GM11168 (cell line): Measurements from ENCODE around the gene ZNF492.
"Not testable (repeated sequence)": the region's sequence is repeated elsewhere in the genome, so short reads cannot be mapped to it uniquely, and the experiment has no call there.

Experiments
- in situ Hi-C: fragments of 300-500 bp; cut with MboI; formaldehyde crosslinking; loops from one replicate; pipeline ENCODE4 v1.12.0; 2022; ENCODE audit warnings: low sequenced_read_pairs; ENCODE audit not compliant: unreplicated experiment

ZNF492 gene

GRCh38 chr19:22633706-22634449 is at the start of gene ZNF492:
ZNF492 (plus strand) TSS chr19:22634324; CDS start chr19:22653400, 19,076 bp downstream.
- in situ Hi-C loops = not testable (repeated sequence)

DNA sequence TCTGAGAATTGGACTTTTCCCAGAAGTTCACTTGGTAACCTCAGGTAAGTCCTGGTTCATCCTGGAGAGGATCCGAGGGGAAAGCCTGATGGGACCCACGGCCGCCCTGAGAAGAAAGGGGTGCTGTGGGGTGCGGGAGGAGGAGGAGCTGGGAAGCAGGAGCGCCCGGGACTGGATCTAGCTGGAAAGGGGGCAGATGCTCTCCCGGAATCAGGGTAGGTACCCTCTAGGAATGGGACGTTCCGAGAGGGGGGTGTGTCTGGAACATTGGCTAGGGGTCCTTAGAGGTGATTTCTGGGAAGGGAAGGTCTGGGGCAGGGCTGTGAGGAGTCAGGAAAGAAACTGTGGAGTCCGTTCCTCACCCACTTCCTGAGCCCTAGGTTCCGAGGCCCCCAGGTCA is 38.7 kb upstream of the ZNF492 start:
- in situ Hi-C loops = no loop called here

GRCh38 chr19:22595918-22596341 is 38.2 kb upstream of the ZNF492 start:
- in situ Hi-C loops = no loop called here

GRCh38 chr19:22600690-22601648 is 33.2 kb upstream of the ZNF492 start:
- in situ Hi-C loops = no loop called here

- in situ Hi-C loops = no loop called here
Measured at GRCh38 chr19:22601906-22602630, 32.1 kb upstream of the ZNF492 start.

GRCh38 chr19:22602631-22603272 is 31.4 kb upstream of the ZNF492 start:
- in situ Hi-C loops = no loop called here

DNA sequence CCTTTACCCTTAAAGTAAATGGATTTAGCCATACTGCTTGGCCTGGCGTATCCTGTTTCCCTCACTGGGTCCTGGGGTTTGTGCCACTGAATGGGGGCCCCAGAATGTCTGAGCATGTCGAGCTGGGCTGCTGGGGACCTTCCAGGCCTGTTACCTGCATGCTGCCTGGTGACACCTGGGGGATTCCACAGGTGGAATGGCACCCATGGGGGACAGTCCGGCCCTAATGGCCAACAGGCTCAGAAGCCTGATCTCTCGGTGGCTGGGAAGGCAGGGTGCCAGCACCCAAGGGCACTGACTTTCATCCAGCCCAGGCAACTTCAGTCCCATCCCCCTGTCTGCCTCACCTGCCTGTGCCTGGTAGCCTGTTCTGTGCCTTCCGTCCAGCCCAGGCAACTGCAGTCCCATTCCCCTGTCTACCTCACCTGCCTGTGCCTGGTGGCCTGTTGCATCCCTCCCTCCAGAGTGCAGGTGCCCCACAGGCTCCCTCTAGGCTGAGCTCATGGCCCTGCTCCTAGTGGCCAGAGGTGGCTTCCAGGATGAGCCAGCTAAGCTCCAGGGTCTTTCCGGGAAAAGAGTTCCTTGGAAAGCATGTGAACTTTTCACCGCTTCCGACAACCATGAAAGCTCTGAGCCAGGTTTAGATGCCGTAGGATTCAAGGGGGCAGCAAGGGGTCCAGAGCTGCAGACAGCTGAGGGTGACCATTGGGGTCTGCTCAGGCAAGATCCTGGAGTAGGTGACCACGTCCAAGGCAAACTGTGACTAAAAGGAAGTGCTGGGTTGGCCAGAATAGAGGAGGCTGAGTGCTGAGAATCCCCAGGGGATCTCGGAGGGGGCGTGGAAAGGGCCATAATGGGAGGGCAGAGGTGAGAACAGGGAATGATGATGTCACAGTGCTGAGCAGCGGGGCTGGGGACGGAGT is 30.3 kb upstream of the ZNF492 start:
- in situ Hi-C loops = no loop called here

GRCh38 chr19:22604571-22605274 is 29.4 kb upstream of the ZNF492 start:
- in situ Hi-C loops = no loop called here

DNA sequence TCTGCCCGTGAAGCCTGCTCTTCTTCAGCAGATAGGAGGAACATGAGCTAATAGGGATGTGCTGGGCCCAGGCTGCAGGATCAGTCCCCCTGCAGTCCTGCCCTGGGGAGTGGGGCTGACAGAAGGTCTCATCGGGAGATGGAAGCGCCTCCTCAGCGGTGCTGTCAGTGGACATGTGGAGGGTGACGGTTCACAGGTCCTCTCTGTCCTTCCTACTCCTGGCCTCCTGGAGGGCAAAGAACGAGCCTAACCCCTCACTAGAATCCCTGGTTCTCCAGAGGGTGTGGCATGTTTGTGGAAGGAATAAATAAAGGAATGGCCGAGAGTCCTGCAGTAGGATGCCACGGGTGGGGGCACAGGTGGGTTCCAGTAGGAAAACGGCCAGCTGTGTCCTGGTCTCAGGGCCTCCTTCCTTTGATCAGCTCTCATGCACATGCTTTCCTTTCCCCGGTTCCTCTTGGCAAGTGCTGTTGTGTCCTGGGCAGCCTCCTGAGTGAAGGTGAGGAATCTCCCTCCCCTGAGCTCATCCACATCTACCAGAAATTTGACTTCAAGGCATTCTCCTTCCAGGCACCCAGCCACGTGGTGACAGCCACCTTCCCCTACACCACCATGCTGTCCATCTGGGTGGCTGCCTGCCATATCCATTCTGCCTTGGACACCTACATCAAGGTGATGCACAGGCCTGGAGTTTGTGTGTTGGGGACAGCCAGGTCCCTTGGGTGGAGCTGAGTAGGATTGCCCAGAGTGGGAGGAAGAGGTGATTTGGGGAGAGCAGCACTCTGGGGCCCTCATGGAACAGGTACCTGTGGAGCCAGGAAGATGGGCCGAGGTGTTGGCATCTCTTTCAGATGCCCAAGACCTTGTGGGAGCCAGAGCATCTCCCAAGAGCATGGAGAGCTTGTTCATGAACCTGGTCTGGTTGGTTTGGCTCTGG is 28.6 kb upstream of the ZNF492 start:
- in situ Hi-C loops = no loop called here

DNA sequence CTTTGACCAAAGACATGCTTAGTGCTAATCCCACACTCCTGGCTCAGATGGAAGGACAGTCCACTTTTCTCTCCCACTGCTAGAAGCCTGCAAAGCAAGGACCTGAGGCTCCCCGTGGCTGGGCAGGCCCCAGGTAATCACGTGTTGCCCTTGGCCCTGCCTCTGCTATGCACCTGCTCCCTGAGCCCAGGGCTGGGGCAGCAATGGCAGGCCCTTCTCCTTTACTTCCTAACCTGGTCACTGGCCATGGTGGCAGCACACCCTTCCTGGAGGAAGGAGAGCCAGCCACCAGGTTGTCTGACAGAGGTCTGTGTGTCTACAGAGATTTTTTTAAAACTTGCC is 27.9 kb upstream of the ZNF492 start:
- in situ Hi-C loops = no loop called here

- in situ Hi-C loops = no loop called here
Measured at GRCh38 chr19:22606954-22607652, 27.0 kb upstream of the ZNF492 start.

DNA sequence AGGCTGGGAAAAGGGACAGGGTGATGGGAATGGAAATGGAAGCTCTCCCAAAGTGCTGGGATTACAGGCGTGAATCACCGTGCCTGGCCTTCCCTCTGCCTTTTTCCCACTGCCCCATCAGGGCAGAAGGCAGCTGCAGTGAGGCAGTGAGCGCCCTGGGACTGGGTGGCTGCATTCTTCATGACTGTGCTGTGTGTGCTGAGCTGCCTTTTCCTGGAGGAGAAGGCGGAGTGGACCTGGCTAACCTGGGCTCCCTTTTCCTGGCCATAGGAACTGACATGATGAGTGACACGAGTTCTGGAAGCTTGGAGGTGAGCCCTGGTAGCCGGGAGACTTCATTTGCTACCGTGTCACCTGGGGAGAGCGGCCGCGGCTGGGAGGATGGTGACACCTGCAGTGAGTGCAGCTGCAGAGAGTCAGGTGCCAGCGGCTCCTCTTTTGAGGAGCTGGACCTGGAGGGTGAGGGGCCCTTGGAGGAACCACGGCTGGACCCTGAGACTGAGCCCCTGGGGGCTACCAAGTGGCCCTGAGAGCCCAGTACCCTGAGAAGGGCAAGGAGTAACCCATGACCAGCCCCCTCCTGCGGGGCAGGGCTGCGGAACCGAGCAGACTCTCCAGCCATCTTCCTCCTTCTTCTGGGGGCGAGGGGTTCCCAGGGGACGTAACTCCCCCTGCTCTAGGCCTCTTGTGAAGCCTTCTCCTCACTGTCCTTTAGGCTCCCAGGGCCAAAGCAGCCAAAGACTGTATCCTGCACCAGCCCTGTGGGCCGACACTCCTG is 26.3 kb upstream of the ZNF492 start:
- in situ Hi-C loops = no loop called here

DNA sequence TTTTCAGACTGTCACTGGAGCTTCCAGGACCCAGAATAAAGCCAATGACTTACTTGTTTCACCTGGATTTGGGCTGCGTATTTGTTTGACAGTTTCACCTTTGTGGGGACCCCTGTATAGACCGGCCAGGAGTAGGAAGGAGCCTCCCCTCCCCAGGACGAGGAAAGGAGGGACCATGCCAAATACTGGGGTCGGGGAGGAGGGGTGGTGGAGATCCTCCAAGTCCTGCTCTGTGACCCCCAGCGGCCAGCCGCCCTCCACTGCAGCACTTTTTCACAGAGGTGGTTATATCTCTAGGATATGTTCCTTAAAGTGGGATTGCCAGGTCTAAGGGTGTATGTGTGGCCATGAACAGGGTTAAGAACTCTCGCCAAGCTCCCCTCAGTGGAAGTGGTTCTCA is 25.7 kb upstream of the ZNF492 start:
- in situ Hi-C loops = no loop called here

DNA sequence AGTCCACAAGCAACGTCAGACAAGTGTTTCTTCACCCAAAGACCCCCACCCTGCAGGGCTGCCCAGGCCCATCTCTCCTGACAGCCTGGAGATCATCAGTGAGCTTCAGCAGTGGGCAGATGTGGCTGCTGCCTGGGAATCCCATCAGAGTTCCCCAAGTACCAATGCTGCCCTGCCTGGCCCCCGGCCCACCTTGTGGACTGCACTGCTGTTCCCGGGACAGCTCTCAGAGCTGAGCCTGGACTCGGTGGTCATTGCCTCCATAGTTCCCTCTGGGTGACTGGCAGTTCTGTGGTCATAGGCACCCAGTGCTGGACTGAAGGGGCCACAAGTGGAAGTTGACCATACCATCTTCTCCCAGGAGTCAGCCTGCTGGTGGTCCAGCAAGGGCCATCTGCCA is 24.5 kb upstream of the ZNF492 start:
- in situ Hi-C loops = no loop called here

GRCh38 chr19:22610121-22610520 is 24.0 kb upstream of the ZNF492 start:
- in situ Hi-C loops = no loop called here

- in situ Hi-C loops = no loop called here
Measured at GRCh38 chr19:22612316-22612715, 21.8 kb upstream of the ZNF492 start.
